Activated B cell treated with CpG ODN at 0.5 μM for 24 hours (primary cell): ENCODE measurements around the gene UBQLN4. TPM values are rescaled to one million over a fixed set of nuclear protein-coding genes. Genes with fewer than 3 reads are reported as not detected.

Experiments used
- ATAC-seq: fragments of 200-7000 bp; cut with Tn5 transposase; one replicate; pipeline ENCODE4 v1.10.0; 2021; ENCODE audit warnings: low read depth, mild to moderate bottlenecking, moderate library complexity
- CTCF ChIA-PET: fragments of 350-600 bp; sonication (Branson Sonifier 250); formaldehyde crosslinking; loops from one replicate; lab custom pipeline; 2021; ENCODE audit warnings: antibody characterized with exemption; lab: Charles Lee
- POLR2A ChIA-PET: fragments of 350-600 bp; sonication (Branson Sonifier 250); formaldehyde crosslinking; loops from one replicate; lab custom pipeline; 2021; ENCODE audit warnings: antibody characterized with exemption; lab: Charles Lee
- DNase-seq: peaks from one replicate; pipeline ENCODE4 v3.0.0; 2022
- H3K27ac Mint-ChIP-seq: one replicate; pipeline ENCODE4 v1.8.0; 2020; ENCODE audit warnings: mixed read lengths
- H3K27me3 Mint-ChIP-seq: one replicate; pipeline ENCODE4 v1.8.0; 2021; ENCODE audit warnings: mixed read lengths
- H3K36me3 Mint-ChIP-seq: one replicate; pipeline ENCODE4 v1.8.0; 2021; ENCODE audit warnings: low read depth, mixed read lengths
- H3K4me1 Mint-ChIP-seq: one replicate; pipeline ENCODE4 v1.8.0; 2021; ENCODE audit warnings: mixed read lengths
- H3K4me3 Mint-ChIP-seq: one replicate; pipeline ENCODE4 v1.8.0; 2020; ENCODE audit warnings: mild to moderate bottlenecking, mixed read lengths
- H3K9me3 Mint-ChIP-seq: one replicate; pipeline ENCODE4 v1.8.0; 2020; ENCODE audit warnings: mixed read lengths
- intact Hi-C: fragments of 100-400 bp; cut with micrococcal nuclease; formaldehyde crosslinking; loops from one replicate; pipeline ENCODE4 v1.15.1; 2024
- total RNA-seq: library from RNA; stranded (reverse); gene quantifications from 2 replicates; pipeline ENCODE4 v1.2.3, GENCODE V29; 2022
- TF ChIP-seq, protein P1 (sequence below): fragments of 200-600 bp; IDR thresholded peaks from one replicate; pipeline ENCODE4 v1.8.0; 2022; ENCODE audit warnings: antibody characterized with exemption, mild to moderate bottlenecking

Gene UBQLN4
- total RNA-seq, 1 donor from 2014 or later = 28.1 TPM

DNA sequence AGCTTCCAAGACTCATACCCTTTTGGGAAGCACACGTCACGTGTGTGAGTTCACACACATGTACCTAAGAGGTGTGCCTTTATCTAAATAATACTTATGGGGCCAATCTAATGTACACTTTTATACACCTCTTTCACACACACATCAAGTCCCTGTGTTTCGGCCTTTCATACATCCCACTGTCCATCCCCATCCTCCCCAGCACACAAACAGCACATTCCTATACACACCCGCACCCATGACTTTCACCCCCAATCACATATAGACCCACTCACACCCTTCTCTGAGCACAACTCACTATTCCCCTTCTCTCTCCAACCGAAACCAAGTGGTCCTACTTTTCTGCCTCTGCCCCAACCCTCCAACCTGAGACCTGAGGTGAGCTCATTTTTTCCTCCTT, 25.1 kb upstream of the UBQLN4 start:
- POLR2A ChIA-PET = no interaction called here
- Mint-ChIP-seq H3K4me3 (no peak overlapping the region), H3K4me1 (peaks cover 29% of the 10 kb centered on the region), H3K27ac (no peak overlapping the region), H3K27me3 (peaks cover 2% of the 10 kb centered on the region), H3K9me3 (no peaks in the 10 kb centered on the region), H3K36me3 (no peaks in the 10 kb centered on the region)
- intact Hi-C loops = no loop called here
- DNase-seq = no peak
- CTCF ChIA-PET = interaction anchor here (1.6 kb wide), 1 partner anchor 12 kb away, joined by 3 read pairs; no protein-coding TSS in a partner anchor
- no peak for ATAC-seq
- TF ChIP-seq, protein P1, sequence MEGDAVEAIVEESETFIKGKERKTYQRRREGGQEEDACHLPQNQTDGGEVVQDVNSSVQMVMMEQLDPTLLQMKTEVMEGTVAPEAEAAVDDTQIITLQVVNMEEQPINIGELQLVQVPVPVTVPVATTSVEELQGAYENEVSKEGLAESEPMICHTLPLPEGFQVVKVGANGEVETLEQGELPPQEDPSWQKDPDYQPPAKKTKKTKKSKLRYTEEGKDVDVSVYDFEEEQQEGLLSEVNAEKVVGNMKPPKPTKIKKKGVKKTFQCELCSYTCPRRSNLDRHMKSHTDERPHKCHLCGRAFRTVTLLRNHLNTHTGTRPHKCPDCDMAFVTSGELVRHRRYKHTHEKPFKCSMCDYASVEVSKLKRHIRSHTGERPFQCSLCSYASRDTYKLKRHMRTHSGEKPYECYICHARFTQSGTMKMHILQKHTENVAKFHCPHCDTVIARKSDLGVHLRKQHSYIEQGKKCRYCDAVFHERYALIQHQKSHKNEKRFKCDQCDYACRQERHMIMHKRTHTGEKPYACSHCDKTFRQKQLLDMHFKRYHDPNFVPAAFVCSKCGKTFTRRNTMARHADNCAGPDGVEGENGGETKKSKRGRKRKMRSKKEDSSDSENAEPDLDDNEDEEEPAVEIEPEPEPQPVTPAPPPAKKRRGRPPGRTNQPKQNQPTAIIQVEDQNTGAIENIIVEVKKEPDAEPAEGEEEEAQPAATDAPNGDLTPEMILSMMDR = no peak

DNA sequence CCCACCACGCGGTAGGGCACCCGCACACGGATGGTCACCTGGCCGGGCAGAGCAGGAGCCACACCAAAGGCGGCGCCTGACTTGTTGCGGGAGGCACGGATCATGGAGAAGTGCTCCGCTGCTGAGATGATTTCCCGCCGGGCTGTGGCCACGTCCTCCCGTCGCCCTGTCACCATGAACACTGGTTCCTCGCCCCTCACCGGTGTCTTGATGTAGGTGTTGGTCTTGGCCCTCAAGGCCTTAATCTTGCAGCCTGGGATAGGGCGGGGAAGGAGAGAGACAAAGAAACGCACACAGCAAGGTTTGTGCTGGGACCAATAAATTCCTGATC, 23.8 kb upstream of the UBQLN4 start:
- H3K4me1 Mint-ChIP-seq = peaks cover 20% of the 10 kb centered on the region
- no peaks in the 10 kb centered on the region for H3K27me3 Mint-ChIP-seq
- ATAC-seq (no peak), DNase-seq (no peak)
- no peaks in the 10 kb centered on the region for H3K36me3 Mint-ChIP-seq
- intact Hi-C loops = no loop called here
- CTCF ChIA-PET = no interaction called here
- POLR2A ChIA-PET = no interaction called here
- H3K4me3 Mint-ChIP-seq = peak overlapping the region; percentile 9
- TF ChIP-seq, protein P1 = no peak
- H3K27ac Mint-ChIP-seq = peak overlapping the region; percentile 41
- no peaks in the 10 kb centered on the region for H3K9me3 Mint-ChIP-seq

DNA sequence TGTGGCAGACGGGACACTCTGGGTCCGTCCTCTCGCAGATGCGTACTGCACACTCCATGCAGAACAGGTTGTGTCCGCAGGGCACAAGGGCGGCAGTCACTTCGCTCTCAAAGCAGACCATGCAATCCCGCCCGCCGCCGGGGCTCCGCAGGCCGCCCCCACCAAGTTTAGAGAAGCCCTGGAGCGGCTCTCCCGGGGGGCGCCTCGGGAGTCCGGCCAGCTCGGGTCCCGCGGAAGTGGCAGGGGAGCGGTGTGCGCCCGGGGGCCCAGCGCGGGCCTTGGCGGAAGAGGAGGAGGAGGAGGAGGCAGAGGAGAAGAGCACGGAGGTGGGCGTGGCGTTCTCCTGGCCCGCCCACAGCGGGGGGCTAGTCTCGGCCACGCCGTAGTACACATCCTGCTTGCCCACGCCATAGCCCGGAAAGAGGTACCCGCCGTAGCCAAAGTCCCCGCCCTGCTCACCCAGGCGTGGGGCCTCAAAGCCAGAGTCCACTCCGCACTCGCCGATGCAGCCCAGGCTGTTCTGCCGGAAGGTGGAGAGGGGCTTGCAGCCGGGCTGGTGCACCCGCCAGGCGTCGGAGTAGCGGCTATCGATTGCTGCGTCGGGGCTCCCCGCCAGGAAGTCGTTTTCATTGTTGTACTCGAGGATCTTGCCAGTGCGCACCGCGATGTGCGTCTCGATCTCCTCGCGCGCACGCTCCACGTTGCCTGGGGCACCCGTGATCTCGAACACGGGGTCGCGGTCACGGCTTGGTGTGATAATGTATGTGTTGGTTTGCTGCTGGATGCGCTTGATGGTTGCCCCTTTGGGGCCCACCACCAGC, 23.2 kb upstream of the UBQLN4 start:
- Mint-ChIP-seq H3K4me3 (peak overlapping the region; percentile 79), H3K9me3 (no peaks in the 10 kb centered on the region), H3K27me3 (no peaks in the 10 kb centered on the region), H3K27ac (peak overlapping the region; percentile 69), H3K36me3 (no peaks in the 10 kb centered on the region), H3K4me1 (peaks cover 20% of the 10 kb centered on the region)
- TF ChIP-seq, protein P1 = no peak
- DNase-seq = peak; percentile 58
- CTCF ChIA-PET = no interaction called here
- ATAC-seq = peak; percentile 91
- intact Hi-C loops = no loop called here
- POLR2A ChIA-PET = no interaction called here

DNA sequence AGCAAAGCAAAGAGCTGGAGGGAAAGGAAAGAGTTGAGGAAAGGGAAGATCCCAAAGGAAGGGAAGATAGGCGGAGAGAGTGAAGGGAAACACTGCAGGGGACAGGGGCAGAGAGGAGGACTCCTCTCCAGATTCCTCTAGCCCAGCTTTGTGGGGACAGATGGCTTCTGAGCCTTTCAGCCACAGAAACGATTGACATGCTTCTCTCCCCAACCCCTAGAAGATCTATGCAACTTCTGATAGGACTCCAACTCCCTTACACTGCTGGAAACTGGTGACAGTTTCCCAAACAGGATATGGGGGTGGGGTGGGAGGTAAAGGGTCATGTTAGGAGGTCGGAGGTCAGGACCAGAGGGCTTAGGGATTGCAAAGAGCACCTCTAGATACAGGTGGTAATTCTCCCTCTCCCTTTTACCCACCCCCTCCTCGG, 22.2 kb upstream of the UBQLN4 start:
- ChIA-PET CTCF (no interaction called here), POLR2A (no interaction called here)
- no peaks in the 10 kb centered on the region for H3K9me3 Mint-ChIP-seq
- intact Hi-C loops = no loop called here
- ATAC-seq = no peak
- H3K27ac Mint-ChIP-seq = no peak overlapping the region
- peak overlapping the region; percentile 79 for H3K4me3 Mint-ChIP-seq
- TF ChIP-seq, protein P1 = no peak
- DNase-seq = no peak
- H3K4me1 Mint-ChIP-seq = peaks cover 18% of the 10 kb centered on the region
- H3K36me3 Mint-ChIP-seq = no peaks in the 10 kb centered on the region
- no peaks in the 10 kb centered on the region for H3K27me3 Mint-ChIP-seq

DNA sequence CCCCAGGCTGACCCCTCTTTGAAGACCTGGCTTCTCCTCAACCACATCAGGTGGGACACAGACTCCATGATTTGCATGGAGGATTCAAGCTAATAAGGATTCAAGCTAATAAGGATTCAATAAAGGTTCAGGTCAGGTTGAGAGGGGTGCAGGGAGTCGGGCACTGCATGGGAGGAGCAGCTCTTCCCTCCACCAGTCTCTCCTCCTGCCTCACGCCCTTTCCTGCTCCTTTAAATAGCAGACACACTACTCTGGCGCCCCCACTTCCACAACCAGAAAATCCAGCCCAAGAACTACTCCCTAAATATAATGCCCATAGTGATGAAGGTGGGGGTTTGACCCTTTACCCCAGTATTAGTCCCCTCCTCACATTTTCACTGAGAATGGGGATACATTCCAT, 21.6 kb upstream of the UBQLN4 start:
- intact Hi-C loops = no loop called here
- CTCF ChIA-PET = no interaction called here
- Mint-ChIP-seq H3K4me1 (peaks cover 18% of the 10 kb centered on the region), H3K36me3 (no peaks in the 10 kb centered on the region), H3K9me3 (no peaks in the 10 kb centered on the region), H3K27me3 (no peaks in the 10 kb centered on the region), H3K27ac (no peak overlapping the region), H3K4me3 (peak overlapping the region; percentile 24)
- DNase-seq (no peak), ATAC-seq (no peak)
- TF ChIP-seq, protein P1 = no peak
- POLR2A ChIA-PET = no interaction called here
